COR-L47 (cell line): ENCODE measurements around the gene TKT.

Experiments
- DNase-seq: peaks from one replicate; lab custom pipeline; 2025; lab: John Stamatoyannopoulos, UW

Gene TKT

GRCh38 chr3:53195602-53196574 is 59.9 kb downstream of the TKT start:
- no peak for DNase-seq

GRCh38 chr3:53195066-53195450 is 60.8 kb downstream of the TKT start:
- DNase-seq = no peak

GRCh38 chr3:53194210-53195065 is 61.4 kb downstream of the TKT start:
- DNase-seq = no peak

- DNase-seq = no peak
Measured at GRCh38 chr3:53193466-53194209, 62.2 kb downstream of the TKT start.

GRCh38 chr3:53192608-53193007 is 63.2 kb downstream of the TKT start:
- DNase-seq = no peak

GRCh38 chr3:53191836-53192480 is 63.9 kb downstream of the TKT start:
- no peak for DNase-seq

- DNase-seq = no peak
Measured at GRCh38 chr3:53190659-53191058, 65.2 kb downstream of the TKT start.

GRCh38 chr3:53189276-53189675 is 66.5 kb downstream of the TKT start:
- DNase-seq = no peak

GRCh38 chr3:53188720-53189119 is 67.1 kb downstream of the TKT start:
- DNase-seq = no peak

GRCh38 chr3:53188136-53188685 is 67.6 kb downstream of the TKT start:
- DNase-seq = no peak

GRCh38 chr3:53187430-53187829 is 68.4 kb downstream of the TKT start:
- no peak for DNase-seq

- no peak for DNase-seq
Measured at GRCh38 chr3:53186726-53187125, 69.1 kb downstream of the TKT start.

GRCh38 chr3:53185761-53186465 is 69.9 kb downstream of the TKT start:
- DNase-seq = no peak

- DNase-seq = no peak
Measured at GRCh38 chr3:53184701-53185100, 71.1 kb downstream of the TKT start.

GRCh38 chr3:53183514-53183913 is 72.3 kb downstream of the TKT start:
- DNase-seq = no peak

- no peak for DNase-seq
Measured at GRCh38 chr3:53182764-53183355, 73.0 kb downstream of the TKT start.

GRCh38 chr3:53181528-53181927 is 74.3 kb downstream of the TKT start:
- no peak for DNase-seq

GRCh38 chr3:53181024-53181371 is 74.8 kb downstream of the TKT start:
- DNase-seq = no peak

GRCh38 chr3:53180305-53181023 is 75.4 kb downstream of the TKT start:
- no peak for DNase-seq

- no peak for DNase-seq
Measured at GRCh38 chr3:53179580-53179979, 76.2 kb downstream of the TKT start.
